H1 (cell line): ENCODE measurements around the gene TECPR2.

Experiments used
- ZNF274 ChIP-seq: IDR thresholded peaks from 2 replicates; pipeline ENCODE4 v1.7.0; 2012; ENCODE audit warnings: low read length, borderline replicate concordance; ENCODE audit errors: extremely low read depth
- TF ChIP-seq, protein P1 (sequence below), 3 experiments: IDR thresholded peaks; 1 replicate in 2 of 3; 2 replicates in 1 of 3; pipeline versions ENCODE4 v1.5.1 to v1.6.1; 2011; ENCODE audit warnings: low read length in 3 of 3, mild to moderate bottlenecking in 3 of 3, inconsistent platforms in 2 of 3, low read depth in 1 of 3, moderate library complexity in 1 of 3; ENCODE audit not compliant: insufficient read depth in 1 of 3; ENCODE audit errors: control extremely low read depth in 1 of 3

DNA sequence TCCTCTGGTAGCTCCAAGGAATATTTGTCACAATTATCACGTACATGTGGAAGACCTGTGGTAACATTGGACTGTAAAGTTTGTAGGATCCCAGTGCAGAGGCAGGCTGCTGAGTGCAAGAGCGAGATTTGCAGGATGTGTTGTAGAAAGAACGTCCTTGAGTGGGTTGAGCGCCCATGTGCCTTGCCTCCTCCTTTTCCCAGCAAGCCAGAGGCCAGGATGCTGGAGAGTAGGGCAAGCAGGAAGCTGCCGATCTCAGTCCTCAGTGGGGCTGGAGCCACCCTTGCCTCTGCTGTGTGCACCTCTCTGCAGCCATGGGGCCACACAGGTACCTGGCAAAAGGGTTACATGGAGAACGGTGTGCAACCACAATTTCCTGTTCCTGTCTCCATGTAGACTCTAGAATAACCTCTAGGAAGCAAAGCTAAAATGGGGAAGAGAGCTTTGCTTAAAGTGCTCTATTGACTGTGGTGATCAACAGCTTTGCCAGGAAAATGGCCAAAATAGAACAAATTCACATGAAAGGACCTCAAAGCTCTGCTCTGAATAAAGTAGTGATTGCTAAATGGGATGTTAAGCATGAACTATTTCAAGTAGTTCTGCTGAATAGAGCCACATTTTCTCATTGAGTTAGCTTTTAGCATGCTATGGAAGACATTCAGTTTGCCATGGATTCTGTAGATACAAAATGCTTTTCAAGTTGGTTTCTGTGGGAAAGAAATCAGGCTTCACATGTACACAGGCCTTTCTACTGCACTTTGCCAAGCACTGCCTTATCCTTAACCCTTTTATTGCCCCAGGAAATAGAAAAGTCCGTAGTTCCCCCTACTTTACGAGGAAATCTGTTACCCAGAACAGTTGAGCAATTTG is 109.4 kb downstream of the TECPR2 start:
- TF ChIP-seq ZNF274, result no peak
- TF ChIP-seq, protein P1, sequence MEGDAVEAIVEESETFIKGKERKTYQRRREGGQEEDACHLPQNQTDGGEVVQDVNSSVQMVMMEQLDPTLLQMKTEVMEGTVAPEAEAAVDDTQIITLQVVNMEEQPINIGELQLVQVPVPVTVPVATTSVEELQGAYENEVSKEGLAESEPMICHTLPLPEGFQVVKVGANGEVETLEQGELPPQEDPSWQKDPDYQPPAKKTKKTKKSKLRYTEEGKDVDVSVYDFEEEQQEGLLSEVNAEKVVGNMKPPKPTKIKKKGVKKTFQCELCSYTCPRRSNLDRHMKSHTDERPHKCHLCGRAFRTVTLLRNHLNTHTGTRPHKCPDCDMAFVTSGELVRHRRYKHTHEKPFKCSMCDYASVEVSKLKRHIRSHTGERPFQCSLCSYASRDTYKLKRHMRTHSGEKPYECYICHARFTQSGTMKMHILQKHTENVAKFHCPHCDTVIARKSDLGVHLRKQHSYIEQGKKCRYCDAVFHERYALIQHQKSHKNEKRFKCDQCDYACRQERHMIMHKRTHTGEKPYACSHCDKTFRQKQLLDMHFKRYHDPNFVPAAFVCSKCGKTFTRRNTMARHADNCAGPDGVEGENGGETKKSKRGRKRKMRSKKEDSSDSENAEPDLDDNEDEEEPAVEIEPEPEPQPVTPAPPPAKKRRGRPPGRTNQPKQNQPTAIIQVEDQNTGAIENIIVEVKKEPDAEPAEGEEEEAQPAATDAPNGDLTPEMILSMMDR (IDR thresholded peaks at IDR 0.05; ENCODE audit: control extremely low read depth in 1 of 3, insufficient read depth in 1 of 3, low read depth in 1 of 3, low read length in 3 of 3), result no peak
